ENCODE data around the gene CTXND2.
"Not testable (repeated sequence)": the region's sequence is repeated elsewhere in the genome, so short reads cannot be mapped to it uniquely, and the experiment has no call there.

CTXND2 gene

DNA sequence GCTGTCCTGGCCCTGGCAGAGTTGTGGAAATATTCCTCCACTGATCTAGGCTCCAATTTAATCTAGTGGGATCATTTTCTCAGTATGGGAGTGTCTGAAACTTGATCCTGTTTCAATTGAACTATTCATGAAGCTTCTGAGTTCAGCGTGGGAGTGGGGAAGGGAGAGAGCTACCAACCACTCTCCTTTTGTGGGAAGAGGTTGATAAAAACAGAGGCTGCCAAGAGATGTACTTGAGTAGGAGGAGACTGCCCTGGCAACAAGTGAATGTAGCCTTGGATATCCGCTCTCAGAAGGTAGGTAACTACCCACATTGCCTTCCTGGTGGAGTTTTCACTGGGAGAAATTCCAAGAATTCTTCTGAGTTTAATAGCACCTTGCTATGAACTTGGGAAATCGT is at the start of gene CTXND2:
CTXND2 (plus strand) TSS at position 119 of the 400 bp plus-strand sequence. CDS start 25,179 bp downstream, outside the sequence.
- DNase-seq (ENCODE audit: low read depth in 2 of 2): no peak

DNA sequence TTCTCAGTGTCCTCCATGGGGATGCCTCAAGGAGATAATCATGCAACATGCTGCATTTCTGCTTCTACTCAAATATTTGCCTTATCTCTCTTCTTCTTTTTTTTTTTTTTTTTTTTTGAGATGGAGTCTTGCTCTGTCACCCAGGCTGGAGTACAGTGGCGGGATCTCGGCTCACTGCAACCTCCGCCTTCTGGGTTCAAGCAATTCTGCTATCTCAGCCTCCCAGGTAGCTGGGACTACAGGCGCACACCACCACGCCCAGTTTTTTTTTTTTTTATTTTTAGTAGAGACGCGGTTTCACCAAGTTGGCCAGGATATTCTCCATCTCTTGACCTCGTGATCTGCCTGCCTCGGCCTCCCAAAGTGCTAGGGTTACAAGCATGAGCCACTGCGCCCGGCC is 46.1 kb upstream of the CTXND2 start:
- not testable (repeated sequence) for DNase-seq (ENCODE audit: low read depth in 2 of 2)

- DNase-seq (ENCODE audit: low read depth in 2 of 2): no peak
Observed at GRCh38 chr1:150841626-150842025, 45.3 kb upstream of the CTXND2 start.

GRCh38 chr1:150842343-150842742 is 44.6 kb upstream of the CTXND2 start:
- no peak for DNase-seq (ENCODE audit: low read depth in 2 of 2)

- no peak for DNase-seq (ENCODE audit: low read depth in 2 of 2)
Observed at GRCh38 chr1:150842964-150843363, 44.0 kb upstream of the CTXND2 start.

GRCh38 chr1:150843474-150843873 is 43.5 kb upstream of the CTXND2 start:
- DNase-seq (ENCODE audit: low read depth in 2 of 2): no peak

DNA sequence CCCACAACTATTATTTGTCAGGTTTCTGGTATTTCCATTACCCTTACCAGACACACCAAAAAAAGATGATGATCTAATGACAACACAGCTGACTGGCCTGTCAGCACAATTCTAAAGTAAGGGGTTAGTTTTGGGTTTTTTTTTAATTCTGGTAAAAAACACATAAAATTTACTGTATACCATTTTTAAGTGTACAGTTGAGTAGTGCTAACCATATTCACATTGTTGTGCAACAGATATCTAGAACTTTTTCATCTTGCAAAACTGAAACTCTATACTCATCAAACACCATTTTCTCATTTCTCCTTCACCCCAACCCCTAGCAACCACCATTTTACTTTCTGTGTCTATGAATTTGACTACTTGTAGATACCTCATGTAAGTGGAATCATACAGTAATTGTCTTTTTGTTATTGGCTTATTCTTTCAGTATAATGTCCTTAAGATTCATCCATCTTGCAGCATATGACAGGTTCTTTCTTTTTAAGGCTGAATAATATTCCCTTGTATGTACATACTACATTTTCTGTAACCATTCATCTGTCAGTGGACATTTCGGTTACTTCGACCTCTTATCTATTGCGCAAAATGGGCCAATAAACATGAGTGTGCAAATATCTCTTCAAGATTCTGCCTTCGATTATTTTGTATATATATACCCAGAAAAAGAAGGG is 40.3 kb upstream of the CTXND2 start:
- DNase-seq (ENCODE audit: low read depth in 2 of 2): no peak

DNA sequence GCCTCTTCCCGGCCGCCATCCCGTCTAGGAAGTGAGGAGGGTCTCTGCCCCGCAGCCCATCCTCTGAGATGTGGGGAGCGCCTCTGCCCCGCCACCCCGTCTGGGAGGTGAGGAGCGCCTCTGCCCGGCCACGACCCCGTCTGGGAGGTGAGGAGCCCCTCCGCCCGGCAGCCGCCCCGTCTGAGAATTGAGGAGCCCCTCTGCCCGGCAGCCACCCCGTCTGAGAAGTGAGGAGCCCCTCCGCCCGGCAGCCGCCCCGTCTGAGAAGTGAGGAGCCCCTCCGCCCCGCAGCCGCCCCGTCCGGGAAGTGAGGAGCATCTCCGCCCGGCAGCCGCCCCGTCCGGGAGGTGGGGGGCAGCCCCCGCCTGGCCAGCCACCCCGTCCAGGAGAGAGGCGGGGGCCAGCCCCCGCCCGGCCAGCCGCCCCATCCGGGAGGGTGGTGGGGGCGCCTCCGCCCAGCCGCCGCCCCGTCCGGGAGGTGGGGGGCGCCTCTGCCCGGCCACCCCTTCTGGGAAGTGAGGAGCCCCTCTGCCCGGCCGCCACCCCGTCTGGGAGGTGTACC is 36.1 kb upstream of the CTXND2 start:
- DNase-seq (ENCODE audit: low read depth in 2 of 2): not testable (repeated sequence)

- DNase-seq (ENCODE audit: low read depth in 2 of 2): not testable (repeated sequence)
Observed at GRCh38 chr1:150852734-150853133, 34.2 kb upstream of the CTXND2 start.

- no peak for DNase-seq (ENCODE audit: low read depth in 2 of 2)
Observed at GRCh38 chr1:150863724-150864123, 23.2 kb upstream of the CTXND2 start.

GRCh38 chr1:150864200-150864599 is 22.7 kb upstream of the CTXND2 start:
- not testable (repeated sequence) for DNase-seq (ENCODE audit: low read depth in 2 of 2)

GRCh38 chr1:150869683-150870082 is 17.3 kb upstream of the CTXND2 start:
- DNase-seq (ENCODE audit: low read depth in 2 of 2): no peak

GRCh38 chr1:150872572-150872971 is 14.4 kb upstream of the CTXND2 start:
- DNase-seq (ENCODE audit: low read depth in 2 of 2): no peak

GRCh38 chr1:150873521-150873920 is 13.4 kb upstream of the CTXND2 start:
- no peak for DNase-seq (ENCODE audit: low read depth in 2 of 2)

- no peak for DNase-seq (ENCODE audit: low read depth in 2 of 2)
Observed at GRCh38 chr1:150874455-150875196, 12.3 kb upstream of the CTXND2 start.

GRCh38 chr1:150875197-150876118 is 11.5 kb upstream of the CTXND2 start:
- DNase-seq (ENCODE audit: low read depth in 2 of 2): no peak

GRCh38 chr1:150876119-150876454 is 10.8 kb upstream of the CTXND2 start:
- no peak for DNase-seq (ENCODE audit: low read depth in 2 of 2)

- not testable (repeated sequence) for DNase-seq (ENCODE audit: low read depth in 2 of 2)
Observed at GRCh38 chr1:150878931-150879330, 8.0 kb upstream of the CTXND2 start.

- no peak for DNase-seq (ENCODE audit: low read depth in 2 of 2)
Observed at GRCh38 chr1:150881331-150882070, 5.4 kb upstream of the CTXND2 start.

GRCh38 chr1:150883121-150883520 is 3.8 kb upstream of the CTXND2 start:
- not testable (repeated sequence) for DNase-seq (ENCODE audit: low read depth in 2 of 2)

- no peak for DNase-seq (ENCODE audit: low read depth in 2 of 2)
Observed at GRCh38 chr1:150888727-150889126, 1.8 kb downstream of the CTXND2 start.
